NB4 (cell line): Measurements from ENCODE around the gene TMPRSS6.
A peak's percentile ranks its signal among the peaks of the same experiment; 100 is the strongest.

Experiments
- DNase-seq: peaks from one replicate; pipeline ENCODE4 v3.0.0; 2010; ENCODE audit warnings: low read depth
- H3K4me3 ChIP-seq: one replicate; pipeline ENCODE4 v1.5.1; 2011; ENCODE audit warnings: mild to moderate bottlenecking, low read depth, low read length, moderate library complexity
- MYC ChIP-seq: IDR thresholded peaks from 2 replicates; pipeline ENCODE4 v1.6.1; 2011; ENCODE audit warnings: low read depth, low read length
- POLR2A ChIP-seq: IDR thresholded peaks from 2 replicates; pipeline ENCODE4 v1.6.1; 2011; ENCODE audit warnings: mild to moderate bottlenecking; ENCODE audit not compliant: insufficient read length; ENCODE audit errors: extremely low read depth
- TF ChIP-seq, protein P1 (sequence below): IDR thresholded peaks from one replicate; pipeline ENCODE4 v1.5.1; 2012; ENCODE audit warnings: low read depth, low read length
- TF ChIP-seq, protein P2 (sequence below): IDR thresholded peaks from 2 replicates; pipeline ENCODE4 v1.6.1; 2011; ENCODE audit warnings: low read depth, low read length

The TMPRSS6 gene

DNA sequence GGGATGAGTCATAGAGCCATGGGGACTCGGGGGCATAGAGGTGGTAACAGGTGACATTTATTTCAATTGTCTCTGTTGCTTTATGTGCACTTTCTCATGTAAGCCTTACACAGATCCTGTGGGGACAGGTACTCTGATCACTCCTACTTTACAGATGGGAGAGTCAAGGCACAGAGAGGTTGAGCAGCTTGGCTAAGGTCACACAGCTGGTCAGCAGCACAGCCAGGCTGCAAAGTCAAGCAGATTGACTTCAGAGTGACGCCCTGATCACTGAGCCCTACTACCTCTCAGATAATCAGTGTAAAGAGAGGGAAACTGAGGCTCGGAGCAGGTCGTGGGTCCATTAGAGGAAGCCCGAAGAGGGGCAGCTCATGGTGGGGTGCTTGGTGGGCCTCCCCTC lies 3.5 kb downstream of the TMPRSS6 start:
- H3K4me3 ChIP-seq, result no peak overlapping the region
- TF ChIP-seq POLR2A (no peak), MYC (no peak)
- TF ChIP-seq, protein P1, sequence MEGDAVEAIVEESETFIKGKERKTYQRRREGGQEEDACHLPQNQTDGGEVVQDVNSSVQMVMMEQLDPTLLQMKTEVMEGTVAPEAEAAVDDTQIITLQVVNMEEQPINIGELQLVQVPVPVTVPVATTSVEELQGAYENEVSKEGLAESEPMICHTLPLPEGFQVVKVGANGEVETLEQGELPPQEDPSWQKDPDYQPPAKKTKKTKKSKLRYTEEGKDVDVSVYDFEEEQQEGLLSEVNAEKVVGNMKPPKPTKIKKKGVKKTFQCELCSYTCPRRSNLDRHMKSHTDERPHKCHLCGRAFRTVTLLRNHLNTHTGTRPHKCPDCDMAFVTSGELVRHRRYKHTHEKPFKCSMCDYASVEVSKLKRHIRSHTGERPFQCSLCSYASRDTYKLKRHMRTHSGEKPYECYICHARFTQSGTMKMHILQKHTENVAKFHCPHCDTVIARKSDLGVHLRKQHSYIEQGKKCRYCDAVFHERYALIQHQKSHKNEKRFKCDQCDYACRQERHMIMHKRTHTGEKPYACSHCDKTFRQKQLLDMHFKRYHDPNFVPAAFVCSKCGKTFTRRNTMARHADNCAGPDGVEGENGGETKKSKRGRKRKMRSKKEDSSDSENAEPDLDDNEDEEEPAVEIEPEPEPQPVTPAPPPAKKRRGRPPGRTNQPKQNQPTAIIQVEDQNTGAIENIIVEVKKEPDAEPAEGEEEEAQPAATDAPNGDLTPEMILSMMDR, result no peak
- TF ChIP-seq, protein P2, sequence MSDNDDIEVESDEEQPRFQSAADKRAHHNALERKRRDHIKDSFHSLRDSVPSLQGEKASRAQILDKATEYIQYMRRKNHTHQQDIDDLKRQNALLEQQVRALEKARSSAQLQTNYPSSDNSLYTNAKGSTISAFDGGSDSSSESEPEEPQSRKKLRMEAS, result no peak
- DNase-seq, result no peak

DNA sequence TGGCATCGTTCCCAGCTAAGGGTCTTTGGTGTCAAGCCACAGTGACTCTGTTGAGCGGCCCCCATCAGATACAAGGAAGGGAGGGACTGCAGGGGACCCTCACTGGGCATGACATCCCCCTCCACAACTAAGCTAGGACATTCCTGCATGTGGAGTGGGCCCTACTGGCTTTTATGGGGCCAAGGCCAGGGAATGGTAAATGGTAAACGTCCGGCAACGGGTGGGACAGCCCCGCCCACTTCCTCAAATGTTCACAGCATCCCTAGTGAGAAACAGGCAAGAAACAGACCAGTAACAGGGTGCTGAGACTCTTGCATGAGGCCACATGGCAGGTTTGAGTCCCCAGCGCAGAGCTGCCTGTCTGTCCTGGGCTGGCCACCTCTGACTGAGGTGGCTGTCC lies 4.4 kb downstream of the TMPRSS6 start:
- peak; percentile 32 for DNase-seq
- TF ChIP-seq POLR2A (no peak), MYC (no peak)
- TF ChIP-seq, protein P2, result no peak
- TF ChIP-seq, protein P1, result no peak
- no peak overlapping the region for H3K4me3 ChIP-seq

DNA sequence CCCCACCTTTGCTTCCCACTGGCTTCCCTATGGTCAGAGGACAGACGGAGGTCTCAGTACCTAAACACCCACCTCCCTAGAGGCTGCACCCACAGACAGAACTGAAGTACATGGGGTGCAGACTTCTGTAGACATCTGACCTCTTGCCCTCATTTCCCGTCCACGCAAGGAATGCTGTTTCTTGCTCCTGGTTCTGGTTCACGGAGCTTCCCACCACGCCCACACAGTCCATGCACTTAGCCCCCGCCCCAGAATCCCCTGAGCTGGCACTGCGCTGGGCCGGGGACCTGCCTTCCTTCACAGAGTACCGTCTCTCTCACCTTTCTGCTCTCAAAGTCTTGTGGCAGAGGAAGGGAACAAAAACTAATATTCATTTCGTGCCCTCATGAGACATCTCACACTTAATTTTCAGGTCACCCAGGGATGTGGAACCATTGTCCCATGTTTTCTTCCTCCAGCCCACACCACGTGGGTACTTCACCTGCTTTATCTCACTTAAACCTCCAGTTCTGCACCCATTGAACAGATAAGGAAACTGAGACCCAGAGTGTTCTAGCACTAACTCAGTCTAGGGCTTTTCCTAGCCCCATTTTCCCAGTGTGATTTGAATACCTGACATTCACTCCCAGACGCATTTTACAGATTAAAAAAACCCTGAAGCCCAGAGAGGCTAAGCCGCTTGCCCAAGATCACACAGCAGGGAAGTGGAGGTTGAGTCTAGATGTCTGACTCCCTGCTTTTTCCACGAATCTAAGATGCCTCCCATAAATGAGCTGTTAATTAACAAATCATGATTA lies 5.7 kb downstream of the TMPRSS6 start:
- H3K4me3 ChIP-seq, result no peak overlapping the region
- DNase-seq, result no peak
- TF ChIP-seq, protein P2, result no peak
- no peak for TF ChIP-seq MYC
- TF ChIP-seq POLR2A, result no peak
- TF ChIP-seq, protein P1, result no peak

DNA sequence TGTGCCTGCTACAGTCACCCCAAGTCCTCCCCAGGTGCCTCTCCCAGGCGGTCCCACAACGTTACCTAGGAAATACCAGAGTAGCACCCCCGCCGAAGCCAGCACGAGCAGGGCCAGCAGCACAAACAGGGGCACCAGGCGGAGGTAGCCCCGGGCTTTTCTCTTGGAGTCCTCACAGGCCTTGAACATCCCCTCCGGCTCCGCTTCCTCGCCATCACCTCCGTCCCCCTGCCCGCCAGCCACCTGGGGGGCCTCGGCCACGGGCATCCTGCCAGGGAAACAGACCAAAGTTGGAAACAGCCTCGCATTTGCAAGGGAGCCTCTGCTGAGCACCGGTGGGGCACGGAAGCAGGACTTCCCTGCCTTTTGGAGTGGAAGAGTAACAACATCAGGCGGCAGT lies 6.4 kb downstream of the TMPRSS6 start:
- DNase-seq, result no peak
- H3K4me3 ChIP-seq, result no peak overlapping the region
- TF ChIP-seq, protein P2, result no peak
- TF ChIP-seq MYC, result no peak
- TF ChIP-seq, protein P1, result no peak
- no peak for TF ChIP-seq POLR2A

DNA sequence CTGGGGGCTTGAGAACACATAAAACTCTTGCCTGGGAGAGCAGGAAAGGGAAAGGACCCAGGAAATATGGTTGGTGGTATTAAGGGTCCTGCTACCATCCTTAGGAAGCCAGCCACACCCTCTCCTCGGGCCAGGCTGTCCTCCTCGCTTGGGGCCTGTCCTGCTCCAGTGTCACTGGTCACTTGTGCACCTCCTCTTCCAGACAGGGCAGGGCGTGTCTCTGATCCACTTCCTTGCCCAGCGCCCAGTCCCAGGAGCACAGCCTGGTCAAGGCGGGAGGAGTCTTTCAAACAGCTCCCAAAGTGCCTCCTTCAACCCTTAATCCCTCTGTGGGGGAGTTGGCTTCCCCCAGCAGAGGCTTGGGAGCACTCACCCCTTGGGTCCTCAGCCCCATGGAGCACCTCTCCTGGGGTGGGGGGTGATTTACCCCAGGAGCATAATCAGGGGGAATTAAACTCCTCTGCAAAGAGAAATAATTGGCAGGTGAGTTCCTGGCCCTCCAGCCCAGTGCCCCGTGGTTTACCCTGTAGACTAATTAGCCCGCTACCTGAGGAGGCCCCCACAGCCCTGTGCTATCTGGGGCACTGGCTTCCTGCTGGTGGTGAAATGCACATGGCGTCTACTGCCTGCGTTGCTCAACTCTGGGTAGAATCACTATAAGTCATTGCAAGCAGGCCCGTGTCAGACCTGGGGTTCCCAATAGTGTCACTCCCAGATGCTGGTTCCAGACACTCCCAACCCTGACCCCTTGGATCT lies 8.0 kb downstream of the TMPRSS6 start:
- DNase-seq, result no peak
- no peak overlapping the region for H3K4me3 ChIP-seq
- TF ChIP-seq MYC, result no peak
- TF ChIP-seq POLR2A, result no peak
- TF ChIP-seq, protein P1, result no peak
- TF ChIP-seq, protein P2, result no peak
